GM23338 (cell line): ENCODE results near the gene GPALPP1. TPM values are rescaled to one million over a fixed set of nuclear protein-coding genes. Genes with fewer than 3 reads are reported as not detected.

Experiments used
- ATAC-seq: fragments of 200-7000 bp; cut with Tn5 transposase; 3 replicates; pipeline ENCODE4 v1.9.1; 2020
- DNase-seq: peaks from one replicate; pipeline ENCODE4 v3.0.0-alpha.2; 2015; ENCODE audit warnings: low spot score
- H2AFZ ChIP-seq: fragments of 200-600 bp; sonication (generic); 2 replicates; pipeline ENCODE4 v1.8.0; 2016; ENCODE audit warnings: antibody characterized with exemption, mild to moderate bottlenecking, moderate library complexity
- H3F3A ChIP-seq: fragments of 200-600 bp; sonication (generic); replicated peaks from 2 replicates; pipeline ENCODE4 v1.8.0; 2017; ENCODE audit warnings: antibody characterized with exemption, mixed run types, low read depth
- H3K27ac ChIP-seq: fragments of 200-600 bp; sonication (generic); 2 replicates; pipeline ENCODE4 v1.6.1; 2016; ENCODE audit warnings: low read depth
- H3K27me3 ChIP-seq: fragments of 200-600 bp; sonication (generic); 2 replicates; pipeline ENCODE4 v1.8.0; 2016; ENCODE audit warnings: mild to moderate bottlenecking, mixed run types, moderate library complexity; ENCODE audit not compliant: insufficient read depth
- H3K36me3 ChIP-seq: fragments of 200-600 bp; sonication (generic); 2 replicates; pipeline ENCODE4 v1.8.0; 2016; ENCODE audit warnings: mild to moderate bottlenecking; ENCODE audit not compliant: insufficient read depth
- H3K4me1 ChIP-seq: fragments of 200-600 bp; sonication (generic); 2 replicates; pipeline ENCODE4 v1.8.0; 2016; ENCODE audit warnings: mild to moderate bottlenecking, moderate library complexity; ENCODE audit not compliant: insufficient read depth
- H3K4me2 ChIP-seq: fragments of 200-600 bp; sonication (generic); 2 replicates; pipeline ENCODE4 v1.7.1; 2017; ENCODE audit warnings: mixed run types
- H3K4me3 ChIP-seq: fragments of 200-600 bp; sonication (generic); 2 replicates; pipeline ENCODE4 v1.6.1; 2016; ENCODE audit warnings: mixed run types
- H3K79me2 ChIP-seq: fragments of 200-600 bp; sonication (generic); replicated peaks from 2 replicates; pipeline ENCODE4 v1.8.0; 2017; ENCODE audit warnings: mild to moderate bottlenecking; ENCODE audit not compliant: insufficient read depth
- H3K9me2 ChIP-seq: fragments of 200-600 bp; sonication (generic); 2 replicates; pipeline ENCODE4 v1.8.0; 2017; ENCODE audit not compliant: insufficient read depth
- H4K20me1 ChIP-seq: fragments of 200-600 bp; sonication (generic); replicated peaks from 2 replicates; pipeline ENCODE4 v1.8.0; 2017; ENCODE audit warnings: mild to moderate bottlenecking; ENCODE audit not compliant: insufficient read depth
- H3K27ac Mint-ChIP-seq: 2 replicates; pipeline ENCODE4 v1.8.0; 2020; ENCODE audit warnings: inconsistent platforms, mild to moderate bottlenecking, moderate library complexity, mixed read lengths
- H3K27me3 Mint-ChIP-seq: 3 replicates; pipeline ENCODE4 v1.8.0; 2022; ENCODE audit warnings: low read depth, mild to moderate bottlenecking, moderate library complexity, mixed read lengths, inconsistent platforms; ENCODE audit not compliant: insufficient read depth, poor library complexity
- H3K36me3 Mint-ChIP-seq: 3 replicates; pipeline ENCODE4 v1.8.0; 2021; ENCODE audit warnings: low read depth, mild to moderate bottlenecking, inconsistent platforms, moderate library complexity, mixed read lengths
- H3K4me1 Mint-ChIP-seq: 3 replicates; pipeline ENCODE4 v1.8.0; 2020; ENCODE audit warnings: mild to moderate bottlenecking, inconsistent platforms, mixed read lengths
- H3K4me3 Mint-ChIP-seq: 3 replicates; pipeline ENCODE4 v1.8.0; 2021; ENCODE audit warnings: moderate library complexity, mild to moderate bottlenecking, inconsistent platforms, mixed read lengths
- H3K9me3 Mint-ChIP-seq: 3 replicates; pipeline ENCODE4 v1.8.0; 2020; ENCODE audit warnings: moderate library complexity, mild to moderate bottlenecking, inconsistent platforms, mixed read lengths
- CREB1 ChIP-seq: fragments of 250-450 bp; sonication (Bioruptor Pico); IDR thresholded peaks from 2 replicates; pipeline ENCODE4 v1.5.0; 2020; ENCODE audit warnings: low read depth, mild to moderate bottlenecking, moderate library complexity
- ETS1 ChIP-seq: IDR thresholded peaks from 2 replicates; pipeline ENCODE4 v1.6.1; 2016; ENCODE audit warnings: antibody characterized with exemption
- EZH2 ChIP-seq: fragments of 200-600 bp; sonication (generic); IDR thresholded peaks from one replicate; pipeline ENCODE4 v1.8.0; 2017; ENCODE audit warnings: antibody characterized with exemption, mild to moderate bottlenecking, low read depth; ENCODE audit not compliant: unreplicated experiment
- EZH2phosphoT487 ChIP-seq: fragments of 200-600 bp; sonication (generic); IDR thresholded peaks from one replicate; pipeline ENCODE4 v1.8.1; 2018; ENCODE audit warnings: antibody characterized with exemption; ENCODE audit not compliant: unreplicated experiment
- JUNB ChIP-seq: IDR thresholded peaks from one replicate; pipeline ENCODE4 v1.6.1; 2016; ENCODE audit warnings: antibody characterized with exemption; ENCODE audit not compliant: unreplicated experiment
- NANOG ChIP-seq: IDR thresholded peaks from 2 replicates; pipeline ENCODE4 v1.6.1; 2016; ENCODE audit warnings: antibody characterized with exemption, borderline replicate concordance
- POLR2AphosphoS5 ChIP-seq: IDR thresholded peaks from 2 replicates; pipeline ENCODE4 v1.6.1; 2016; ENCODE audit warnings: antibody characterized with exemption, low read depth
- REST ChIP-seq: IDR thresholded peaks from one replicate; pipeline ENCODE4 v1.6.1; 2018; ENCODE audit warnings: antibody characterized with exemption; ENCODE audit not compliant: unreplicated experiment
- STAT1 ChIP-seq: IDR thresholded peaks from one replicate; pipeline ENCODE4 v1.6.1; 2016; ENCODE audit warnings: antibody characterized with exemption; ENCODE audit not compliant: unreplicated experiment
- ZNF114 ChIP-seq: fragments of 250-450 bp; sonication (Bioruptor Pico); IDR thresholded peaks from 2 replicates; pipeline ENCODE4 v1.5.0; 2020; ENCODE audit warnings: mild to moderate bottlenecking, moderate library complexity
- ZNF331 ChIP-seq: fragments of 250-450 bp; sonication (Bioruptor Pico); IDR thresholded peaks from 2 replicates; pipeline ENCODE4 v1.5.0; 2020; ENCODE audit warnings: low read depth, mild to moderate bottlenecking, moderate library complexity
- polyA plus RNA-seq: library from polyadenylated mRNA; unstranded; fragments of >200 nt; fragmentation: Nextera tagmentation; extraction: Ambion mirVana; gene quantifications from 2 replicates; pipeline ENCODE4 v1.2.1, GENCODE V29; 2016
- total RNA-seq: library from RNA; depleted of rRNA; stranded (reverse); fragments of >200 nt; shearing (Covaris generic); gene quantifications from 2 replicates; pipeline ENCODE4 v1.2.3, GENCODE V29; 2014
- TF ChIP-seq, protein P1 (sequence below): fragments of 250-450 bp; sonication (Bioruptor Pico); IDR thresholded peaks from 2 replicates; pipeline ENCODE4 v1.5.0; 2020; ENCODE audit warnings: mild to moderate bottlenecking, moderate library complexity
- TF ChIP-seq, protein P2 (sequence below), 2 experiments: fragments of 200-600 bp in 1 of 2; sonication (generic) in 1 of 2; conservative IDR thresholded peaks; 2 replicates each; pipeline versions ENCODE4 v1.5.1 to v1.6.1; 2016 to 2017; ENCODE audit warnings: antibody characterized with exemption in 2 of 2, low read depth in 2 of 2, mild to moderate bottlenecking in 2 of 2, moderate library complexity in 1 of 2

Gene GPALPP1
- total and polyA plus RNA-seq, 2 experiments from 2014 or later = 31.3 to 35.8 TPM

DNA sequence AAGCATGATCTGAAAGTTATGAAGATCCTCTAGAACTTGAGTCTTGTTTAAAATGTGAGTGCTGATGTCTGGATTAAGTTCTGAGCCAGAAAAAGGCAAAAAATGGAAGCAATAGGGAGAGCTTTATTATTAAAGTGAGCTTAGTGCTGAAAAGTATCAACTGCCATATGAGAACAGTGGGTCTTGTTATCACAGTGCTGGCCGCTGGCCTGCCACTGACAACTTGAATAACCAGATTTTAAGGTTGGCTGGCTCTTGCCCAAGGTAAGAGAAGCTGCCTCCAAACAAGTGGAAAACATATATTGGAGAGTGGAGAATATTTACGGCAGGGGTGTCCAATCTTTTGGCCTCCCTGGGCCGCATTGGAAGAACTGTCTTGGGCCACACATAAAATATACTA lies 33.9 kb upstream of the GPALPP1 start:
- DNase-seq (no peak), ATAC-seq (no peak)
- peaks cover 10% of the 10 kb centered on the region; the same call in 2 of the 3 replicates for H3K36me3 Mint-ChIP-seq
- Histone ChIP-seq H3K4me1 (no peaks in the 10 kb centered on the region), H3K4me3 (no peak overlapping the region), H3K27ac (no peak overlapping the region), H3K79me2 (peaks cover 3% of the 10 kb centered on the region; the same call in 1 of the 2 replicates), H4K20me1 (peaks cover 4% of the 10 kb centered on the region; the same call in 1 of the 2 replicates), H2AFZ (no peak overlapping the region), H3K27me3 (no peaks in the 10 kb centered on the region), H3K4me2 (no peak overlapping the region), H3F3A (no peaks in the 10 kb centered on the region), H3K36me3 (no peaks in the 10 kb centered on the region), H3K9me2 (no peaks in the 10 kb centered on the region)
- H3K9me3 Mint-ChIP-seq = no peaks in the 10 kb centered on the region
- H3K27me3 Mint-ChIP-seq = peaks cover 4% of the 10 kb centered on the region
- no peak for TF ChIP-seq EZH2phosphoT487
- no peak for TF ChIP-seq ZNF114
- TF ChIP-seq EZH2 = no peak
- no peak for TF ChIP-seq NANOG
- no peak for TF ChIP-seq REST
- no peak for TF ChIP-seq STAT1
- no peak for TF ChIP-seq ETS1
- no peak for TF ChIP-seq JUNB
- TF ChIP-seq, protein P1, sequence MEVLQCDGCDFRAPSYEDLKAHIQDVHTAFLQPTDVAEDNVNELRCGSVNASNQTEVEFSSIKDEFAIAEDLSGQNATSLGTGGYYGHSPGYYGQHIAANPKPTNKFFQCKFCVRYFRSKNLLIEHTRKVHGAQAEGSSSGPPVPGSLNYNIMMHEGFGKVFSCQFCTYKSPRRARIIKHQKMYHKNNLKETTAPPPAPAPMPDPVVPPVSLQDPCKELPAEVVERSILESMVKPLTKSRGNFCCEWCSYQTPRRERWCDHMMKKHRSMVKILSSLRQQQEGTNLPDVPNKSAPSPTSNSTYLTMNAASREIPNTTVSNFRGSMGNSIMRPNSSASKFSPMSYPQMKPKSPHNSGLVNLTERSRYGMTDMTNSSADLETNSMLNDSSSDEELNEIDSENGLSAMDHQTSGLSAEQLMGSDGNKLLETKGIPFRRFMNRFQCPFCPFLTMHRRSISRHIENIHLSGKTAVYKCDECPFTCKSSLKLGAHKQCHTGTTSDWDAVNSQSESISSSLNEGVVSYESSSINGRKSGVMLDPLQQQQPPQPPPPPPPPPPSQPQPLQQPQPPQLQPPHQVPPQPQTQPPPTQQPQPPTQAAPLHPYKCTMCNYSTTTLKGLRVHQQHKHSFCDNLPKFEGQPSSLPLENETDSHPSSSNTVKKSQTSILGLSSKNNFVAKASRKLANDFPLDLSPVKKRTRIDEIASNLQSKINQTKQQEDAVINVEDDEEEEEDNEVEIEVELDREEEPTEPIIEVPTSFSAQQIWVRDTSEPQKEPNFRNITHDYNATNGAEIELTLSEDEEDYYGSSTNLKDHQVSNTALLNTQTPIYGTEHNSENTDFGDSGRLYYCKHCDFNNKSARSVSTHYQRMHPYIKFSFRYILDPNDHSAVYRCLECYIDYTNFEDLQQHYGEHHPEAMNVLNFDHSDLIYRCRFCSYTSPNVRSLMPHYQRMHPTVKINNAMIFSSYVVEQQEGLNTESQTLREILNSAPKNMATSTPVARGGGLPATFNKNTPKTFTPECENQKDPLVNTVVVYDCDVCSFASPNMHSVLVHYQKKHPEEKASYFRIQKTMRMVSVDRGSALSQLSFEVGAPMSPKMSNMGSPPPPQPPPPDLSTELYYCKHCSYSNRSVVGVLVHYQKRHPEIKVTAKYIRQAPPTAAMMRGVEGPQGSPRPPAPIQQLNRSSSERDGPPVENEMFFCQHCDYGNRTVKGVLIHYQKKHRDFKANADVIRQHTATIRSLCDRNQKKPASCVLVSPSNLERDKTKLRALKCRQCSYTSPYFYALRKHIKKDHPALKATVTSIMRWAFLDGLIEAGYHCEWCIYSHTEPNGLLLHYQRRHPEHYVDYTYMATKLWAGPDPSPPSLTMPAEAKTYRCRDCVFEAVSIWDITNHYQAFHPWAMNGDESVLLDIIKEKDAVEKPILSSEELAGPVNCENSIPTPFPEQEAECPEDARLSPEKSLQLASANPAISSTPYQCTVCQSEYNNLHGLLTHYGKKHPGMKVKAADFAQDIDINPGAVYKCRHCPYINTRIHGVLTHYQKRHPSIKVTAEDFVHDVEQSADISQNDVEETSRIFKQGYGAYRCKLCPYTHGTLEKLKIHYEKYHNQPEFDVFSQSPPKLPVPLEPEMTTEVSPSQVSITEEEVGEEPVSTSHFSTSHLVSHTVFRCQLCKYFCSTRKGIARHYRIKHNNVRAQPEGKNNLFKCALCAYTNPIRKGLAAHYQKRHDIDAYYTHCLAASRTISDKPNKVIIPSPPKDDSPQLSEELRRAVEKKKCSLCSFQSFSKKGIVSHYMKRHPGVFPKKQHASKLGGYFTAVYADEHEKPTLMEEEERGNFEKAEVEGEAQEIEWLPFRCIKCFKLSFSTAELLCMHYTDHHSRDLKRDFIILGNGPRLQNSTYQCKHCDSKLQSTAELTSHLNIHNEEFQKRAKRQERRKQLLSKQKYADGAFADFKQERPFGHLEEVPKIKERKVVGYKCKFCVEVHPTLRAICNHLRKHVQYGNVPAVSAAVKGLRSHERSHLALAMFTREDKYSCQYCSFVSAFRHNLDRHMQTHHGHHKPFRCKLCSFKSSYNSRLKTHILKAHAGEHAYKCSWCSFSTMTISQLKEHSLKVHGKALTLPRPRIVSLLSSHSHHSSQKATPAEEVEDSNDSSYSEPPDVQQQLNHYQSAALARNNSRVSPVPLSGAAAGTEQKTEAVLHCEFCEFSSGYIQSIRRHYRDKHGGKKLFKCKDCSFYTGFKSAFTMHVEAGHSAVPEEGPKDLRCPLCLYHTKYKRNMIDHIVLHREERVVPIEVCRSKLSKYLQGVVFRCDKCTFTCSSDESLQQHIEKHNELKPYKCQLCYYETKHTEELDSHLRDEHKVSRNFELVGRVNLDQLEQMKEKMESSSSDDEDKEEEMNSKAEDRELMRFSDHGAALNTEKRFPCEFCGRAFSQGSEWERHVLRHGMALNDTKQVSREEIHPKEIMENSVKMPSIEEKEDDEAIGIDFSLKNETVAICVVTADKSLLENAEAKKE (CRISPR knock-in tag) = no peak
- no peak for TF ChIP-seq ZNF331 (CRISPR knock-in tag)
- TF ChIP-seq CREB1 (CRISPR knock-in tag) = no peak
- TF ChIP-seq, protein P2, sequence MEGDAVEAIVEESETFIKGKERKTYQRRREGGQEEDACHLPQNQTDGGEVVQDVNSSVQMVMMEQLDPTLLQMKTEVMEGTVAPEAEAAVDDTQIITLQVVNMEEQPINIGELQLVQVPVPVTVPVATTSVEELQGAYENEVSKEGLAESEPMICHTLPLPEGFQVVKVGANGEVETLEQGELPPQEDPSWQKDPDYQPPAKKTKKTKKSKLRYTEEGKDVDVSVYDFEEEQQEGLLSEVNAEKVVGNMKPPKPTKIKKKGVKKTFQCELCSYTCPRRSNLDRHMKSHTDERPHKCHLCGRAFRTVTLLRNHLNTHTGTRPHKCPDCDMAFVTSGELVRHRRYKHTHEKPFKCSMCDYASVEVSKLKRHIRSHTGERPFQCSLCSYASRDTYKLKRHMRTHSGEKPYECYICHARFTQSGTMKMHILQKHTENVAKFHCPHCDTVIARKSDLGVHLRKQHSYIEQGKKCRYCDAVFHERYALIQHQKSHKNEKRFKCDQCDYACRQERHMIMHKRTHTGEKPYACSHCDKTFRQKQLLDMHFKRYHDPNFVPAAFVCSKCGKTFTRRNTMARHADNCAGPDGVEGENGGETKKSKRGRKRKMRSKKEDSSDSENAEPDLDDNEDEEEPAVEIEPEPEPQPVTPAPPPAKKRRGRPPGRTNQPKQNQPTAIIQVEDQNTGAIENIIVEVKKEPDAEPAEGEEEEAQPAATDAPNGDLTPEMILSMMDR (conservative IDR thresholded peaks at IDR 0.05; ENCODE audit: low read depth in 2 of 2) = no peak
- TF ChIP-seq POLR2AphosphoS5 = no peak
- H3K4me3 Mint-ChIP-seq = no peak overlapping the region
- H3K4me1 Mint-ChIP-seq = no peaks in the 10 kb centered on the region
- no peak overlapping the region for H3K27ac Mint-ChIP-seq
